A673 (cell line): ENCODE results near the gene PDGFA. TPM values are rescaled to one million over a fixed set of nuclear protein-coding genes. Genes with fewer than 3 reads are reported as not detected.

ENCODE experiments used
- BruUV-seq: library from RNA; stranded (reverse); fragments of 400-500 nt; replicated peaks from 2 replicates; lab custom pipeline; 2021; lab: Mats Ljungman, UMichigan
- CTCF ChIA-PET: fragments of 300-600 bp; sonication (Branson Sonifier 250); formaldehyde crosslinking; loops from one replicate; lab custom pipeline; 2022; ENCODE audit warnings: antibody characterized with exemption; lab: Charles Lee
- POLR2A ChIA-PET: fragments of 300-600 bp; sonication (Branson Sonifier 250); formaldehyde crosslinking; loops from one replicate; lab custom pipeline; 2022; ENCODE audit warnings: antibody characterized with exemption; ENCODE audit not compliant: low non-redundant PET; lab: Charles Lee
- DNase-seq: peaks from one replicate; pipeline ENCODE4 v3.0.0-alpha.2; 2015; ENCODE audit warnings: low spot score
- H3K27ac ChIP-seq: fragments of 200-600 bp; sonication (generic); 2 replicates; pipeline ENCODE4 v1.5.1; 2016; ENCODE audit warnings: mixed run types, low read depth, mild to moderate bottlenecking, mixed read lengths, antibody characterized with exemption, low read length; ENCODE audit not compliant: poor library complexity, severe bottlenecking
- H3K27me3 ChIP-seq: fragments of 200-600 bp; sonication (generic); replicated peaks from 2 replicates; pipeline ENCODE4 v1.6.1; 2017; ENCODE audit warnings: mixed run types, low read depth, mild to moderate bottlenecking, mixed read lengths, antibody characterized with exemption, low read length; ENCODE audit not compliant: insufficient read depth, poor library complexity
- H3K36me3 ChIP-seq: fragments of 200-600 bp; sonication (generic); 2 replicates; pipeline ENCODE4 v1.6.1; 2016; ENCODE audit warnings: mixed run types, mild to moderate bottlenecking, mixed read lengths, antibody characterized with exemption, low read length; ENCODE audit not compliant: insufficient read depth, poor library complexity, severe bottlenecking
- H3K4me1 ChIP-seq: fragments of 200-600 bp; sonication (generic); 2 replicates; pipeline ENCODE4 v1.6.1; 2017; ENCODE audit warnings: mixed run types, mild to moderate bottlenecking, mixed read lengths, antibody characterized with exemption, low read length; ENCODE audit not compliant: insufficient read depth, poor library complexity, severe bottlenecking
- H3K4me3 ChIP-seq: fragments of 200-600 bp; sonication (generic); 2 replicates; pipeline ENCODE4 v1.5.1; 2016; ENCODE audit warnings: low read depth, mixed run types, mild to moderate bottlenecking, mixed read lengths, low read length; ENCODE audit not compliant: poor library complexity, severe bottlenecking
- H3K9me3 ChIP-seq: fragments of 200-600 bp; sonication (generic); 2 replicates; pipeline ENCODE4 v1.6.1; 2016; ENCODE audit warnings: mixed run types, low read depth, mild to moderate bottlenecking, mixed read lengths, antibody characterized with exemption, low read length; ENCODE audit not compliant: poor library complexity, severe bottlenecking
- CTCF ChIP-seq: fragments of 300-800, 200-600 bp; sonication (generic); conservative IDR thresholded peaks from 2 replicates; pipeline ENCODE4 v1.5.1; 2017; ENCODE audit warnings: low read depth, mild to moderate bottlenecking, antibody characterized with exemption, low read length, moderate library complexity, mixed read lengths
- EZH2 ChIP-seq: fragments of 200-600 bp; sonication (generic); IDR thresholded peaks from 2 replicates; pipeline ENCODE4 v1.6.1; 2017; ENCODE audit warnings: borderline replicate concordance, low read depth, mild to moderate bottlenecking, mixed read lengths, antibody characterized with exemption, low read length; ENCODE audit not compliant: poor library complexity, severe bottlenecking
- intact Hi-C: fragments of 100-400 bp; cut with micrococcal nuclease; formaldehyde crosslinking; loops from one replicate; pipeline ENCODE4 v1.10.0; 2022; ENCODE audit not compliant: unreplicated experiment
- total RNA-seq: library from RNA; stranded (reverse); gene quantifications from 2 replicates; pipeline ENCODE4 v1.2.3, GENCODE V29; 2021

Gene PDGFA
- total RNA-seq, 1 experiment from 2014 or later: 2.1 TPM

GRCh38 chr7:450741-451140, 68.9 kb downstream of the PDGFA start:
- no peak for TF ChIP-seq CTCF
- TF ChIP-seq EZH2: no peak
- H3K27ac ChIP-seq: no peak overlapping the region
- ChIA-PET CTCF (no interaction called here), POLR2A (no interaction called here)
- no peaks in the 10 kb centered on the region for H3K27me3 ChIP-seq
- H3K4me1 ChIP-seq: peaks cover 15% of the 10 kb centered on the region
- no TSS peak for BruUV-seq
- no peaks in the 10 kb centered on the region for H3K9me3 ChIP-seq
- no peak for DNase-seq
- intact Hi-C loops: no loop called here
- no peak overlapping the region for H3K4me3 ChIP-seq
- H3K36me3 ChIP-seq: no peaks in the 10 kb centered on the region

GRCh38 chr7:450036-450435, 69.6 kb downstream of the PDGFA start:
- TF ChIP-seq EZH2: no peak
- no peak for TF ChIP-seq CTCF
- intact Hi-C loops: no loop called here
- Histone ChIP-seq H3K36me3 (no peaks in the 10 kb centered on the region), H3K4me3 (no peak overlapping the region), H3K27me3 (no peaks in the 10 kb centered on the region), H3K4me1 (peaks cover 8% of the 10 kb centered on the region), H3K27ac (no peak overlapping the region), H3K9me3 (no peaks in the 10 kb centered on the region)
- POLR2A ChIA-PET: no interaction called here
- no TSS peak for BruUV-seq
- DNase-seq: no peak
- CTCF ChIA-PET: no interaction called here

GRCh38 chr7:449324-450019, 70.2 kb downstream of the PDGFA start:
- TF ChIP-seq EZH2 (no peak), CTCF (no peak)
- no peak for DNase-seq
- ChIA-PET CTCF (no interaction called here), POLR2A (no interaction called here)
- no peak overlapping the region for H3K27ac ChIP-seq
- no TSS peak for BruUV-seq
- no peaks in the 10 kb centered on the region for H3K27me3 ChIP-seq
- no peaks in the 10 kb centered on the region for H3K9me3 ChIP-seq
- intact Hi-C loops: loop anchor here (10.0 kb wide), 1 partner anchor 65 kb away; no protein-coding TSS in a partner anchor
- H3K4me3 ChIP-seq: no peak overlapping the region
- no peaks in the 10 kb centered on the region for H3K36me3 ChIP-seq
- peaks cover 7% of the 10 kb centered on the region for H3K4me1 ChIP-seq
